HL-60/S4 treated with retinoic acid at 250 ng/mL for 4 days and 3 days (cell line): ENCODE measurements around the gene MICU1.
"Not testable (repeated sequence)": the region's sequence is repeated elsewhere in the genome, so short reads cannot be mapped to it uniquely, and the experiment has no call there.

Source experiments
- in situ Hi-C: fragments of 300-500 bp; cut with MboI; formaldehyde crosslinking; loops from 2 replicates; pipeline ENCODE4 v1.7.0; 2022; ENCODE audit warnings: low sequenced_read_pairs

MICU1 gene

GRCh38 chr10:72455889-72456595, 169.8 kb downstream of the MICU1 start:
- in situ Hi-C loops, result no loop called here

- in situ Hi-C loops, result no loop called here
Observed at GRCh38 chr10:72449941-72450441, 175.9 kb downstream of the MICU1 start.

GRCh38 chr10:72445851-72446250, 180.0 kb downstream of the MICU1 start:
- in situ Hi-C loops, result no loop called here

- in situ Hi-C loops, result not testable (repeated sequence)
Observed at GRCh38 chr10:72442969-72443368, 182.9 kb downstream of the MICU1 start.

- in situ Hi-C loops, result no loop called here
Observed at GRCh38 chr10:72435570-72435969, 190.3 kb downstream of the MICU1 start.

GRCh38 chr10:72430936-72431335, 194.9 kb downstream of the MICU1 start:
- in situ Hi-C loops, result not testable (repeated sequence)

GRCh38 chr10:72429931-72430330, 195.9 kb downstream of the MICU1 start:
- in situ Hi-C loops, result no loop called here

- in situ Hi-C loops, result no loop called here
Observed at GRCh38 chr10:72426986-72427385, 198.9 kb downstream of the MICU1 start.

GRCh38 chr10:72425133-72425532, 200.7 kb downstream of the MICU1 start:
- in situ Hi-C loops, result no loop called here

- in situ Hi-C loops, result no loop called here
Observed at GRCh38 chr10:72424561-72424960, 201.3 kb downstream of the MICU1 start.

- in situ Hi-C loops, result no loop called here
Observed at GRCh38 chr10:72423426-72423825, 202.5 kb downstream of the MICU1 start.

GRCh38 chr10:72421885-72422540, 203.9 kb downstream of the MICU1 start:
- in situ Hi-C loops, result no loop called here

GRCh38 chr10:72419241-72419640, 206.6 kb downstream of the MICU1 start:
- in situ Hi-C loops, result no loop called here

- in situ Hi-C loops, result no loop called here
Observed at GRCh38 chr10:72418679-72419078, 207.2 kb downstream of the MICU1 start.

GRCh38 chr10:72417971-72418370, 207.9 kb downstream of the MICU1 start:
- in situ Hi-C loops, result no loop called here

- in situ Hi-C loops, result no loop called here
Observed at GRCh38 chr10:72416661-72417060, 209.2 kb downstream of the MICU1 start.

GRCh38 chr10:72414642-72415041, 211.2 kb downstream of the MICU1 start:
- in situ Hi-C loops, result no loop called here

- in situ Hi-C loops, result no loop called here
Observed at GRCh38 chr10:72409167-72409566, 216.7 kb downstream of the MICU1 start.

- in situ Hi-C loops, result no loop called here
Observed at GRCh38 chr10:72407927-72408600, 217.8 kb downstream of the MICU1 start.

GRCh38 chr10:72407471-72407870, 218.4 kb downstream of the MICU1 start:
- in situ Hi-C loops, result no loop called here

GRCh38 chr10:72395581-72395980, 230.3 kb downstream of the MICU1 start:
- in situ Hi-C loops, result not testable (repeated sequence)

- in situ Hi-C loops, result no loop called here
Observed at GRCh38 chr10:72392571-72392970, 233.3 kb downstream of the MICU1 start.
